ENCODE results near the gene SGSM1.
"Not testable (repeated sequence)": the region's sequence is repeated elsewhere in the genome, so short reads cannot be mapped to it uniquely, and the experiment has no call there.

DNA sequence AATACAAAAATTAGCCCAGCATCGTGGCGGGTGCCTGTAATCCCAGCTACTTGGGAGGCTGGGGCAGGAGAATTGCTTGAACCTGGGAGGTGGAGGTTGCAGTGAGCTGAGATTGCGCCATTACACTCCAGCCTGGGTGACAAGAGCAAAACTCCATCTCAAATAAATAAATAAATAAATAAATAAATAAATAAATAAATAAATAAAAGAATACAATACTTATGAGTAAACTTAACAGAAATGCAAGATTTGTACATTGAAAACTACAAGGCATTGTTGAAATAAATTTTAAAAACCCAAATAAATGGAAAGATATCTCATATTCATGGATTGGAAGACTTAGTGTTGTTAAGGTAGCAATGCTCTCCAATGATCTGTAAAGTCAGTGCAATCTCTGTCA lies 101.1 kb downstream of the SGSM1 start:
- TF ChIP-seq ZNF707 (tag by site-specific recombination; IDR thresholded peaks at IDR 0.05); ZNF670 (tag by site-specific recombination; IDR thresholded peaks at IDR 0.05; ENCODE audit: low read depth); ZBTB1 (tag by site-specific recombination; IDR thresholded peaks at IDR 0.05); HOXA7 (CRISPR knock-in tag; IDR thresholded peaks at IDR 0.05; ENCODE audit: borderline replicate concordance); ZNF747 (tag by site-specific recombination; IDR thresholded peaks at IDR 0.05); ZNF274 (IDR thresholded peaks at IDR 0.05; ENCODE audit: low read length); ZNF274 (tag by site-specific recombination; IDR thresholded peaks at IDR 0.05; ENCODE audit: borderline replicate concordance); SETDB1 (IDR thresholded peaks at IDR 0.05; ENCODE audit: insufficient read length, low read length); SP3 (tag by site-specific recombination; IDR thresholded peaks at IDR 0.05); KLF10 (tag by site-specific recombination; IDR thresholded peaks at IDR 0.05); ZNF24 (tag by site-specific recombination; IDR thresholded peaks at IDR 0.05): not testable (repeated sequence)
- TF ChIP-seq, protein P1, sequence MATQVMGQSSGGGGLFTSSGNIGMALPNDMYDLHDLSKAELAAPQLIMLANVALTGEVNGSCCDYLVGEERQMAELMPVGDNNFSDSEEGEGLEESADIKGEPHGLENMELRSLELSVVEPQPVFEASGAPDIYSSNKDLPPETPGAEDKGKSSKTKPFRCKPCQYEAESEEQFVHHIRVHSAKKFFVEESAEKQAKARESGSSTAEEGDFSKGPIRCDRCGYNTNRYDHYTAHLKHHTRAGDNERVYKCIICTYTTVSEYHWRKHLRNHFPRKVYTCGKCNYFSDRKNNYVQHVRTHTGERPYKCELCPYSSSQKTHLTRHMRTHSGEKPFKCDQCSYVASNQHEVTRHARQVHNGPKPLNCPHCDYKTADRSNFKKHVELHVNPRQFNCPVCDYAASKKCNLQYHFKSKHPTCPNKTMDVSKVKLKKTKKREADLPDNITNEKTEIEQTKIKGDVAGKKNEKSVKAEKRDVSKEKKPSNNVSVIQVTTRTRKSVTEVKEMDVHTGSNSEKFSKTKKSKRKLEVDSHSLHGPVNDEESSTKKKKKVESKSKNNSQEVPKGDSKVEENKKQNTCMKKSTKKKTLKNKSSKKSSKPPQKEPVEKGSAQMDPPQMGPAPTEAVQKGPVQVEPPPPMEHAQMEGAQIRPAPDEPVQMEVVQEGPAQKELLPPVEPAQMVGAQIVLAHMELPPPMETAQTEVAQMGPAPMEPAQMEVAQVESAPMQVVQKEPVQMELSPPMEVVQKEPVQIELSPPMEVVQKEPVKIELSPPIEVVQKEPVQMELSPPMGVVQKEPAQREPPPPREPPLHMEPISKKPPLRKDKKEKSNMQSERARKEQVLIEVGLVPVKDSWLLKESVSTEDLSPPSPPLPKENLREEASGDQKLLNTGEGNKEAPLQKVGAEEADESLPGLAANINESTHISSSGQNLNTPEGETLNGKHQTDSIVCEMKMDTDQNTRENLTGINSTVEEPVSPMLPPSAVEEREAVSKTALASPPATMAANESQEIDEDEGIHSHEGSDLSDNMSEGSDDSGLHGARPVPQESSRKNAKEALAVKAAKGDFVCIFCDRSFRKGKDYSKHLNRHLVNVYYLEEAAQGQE (tag by site-specific recombination; IDR thresholded peaks at IDR 0.05), result not testable (repeated sequence)
- TF ChIP-seq, protein P2, sequence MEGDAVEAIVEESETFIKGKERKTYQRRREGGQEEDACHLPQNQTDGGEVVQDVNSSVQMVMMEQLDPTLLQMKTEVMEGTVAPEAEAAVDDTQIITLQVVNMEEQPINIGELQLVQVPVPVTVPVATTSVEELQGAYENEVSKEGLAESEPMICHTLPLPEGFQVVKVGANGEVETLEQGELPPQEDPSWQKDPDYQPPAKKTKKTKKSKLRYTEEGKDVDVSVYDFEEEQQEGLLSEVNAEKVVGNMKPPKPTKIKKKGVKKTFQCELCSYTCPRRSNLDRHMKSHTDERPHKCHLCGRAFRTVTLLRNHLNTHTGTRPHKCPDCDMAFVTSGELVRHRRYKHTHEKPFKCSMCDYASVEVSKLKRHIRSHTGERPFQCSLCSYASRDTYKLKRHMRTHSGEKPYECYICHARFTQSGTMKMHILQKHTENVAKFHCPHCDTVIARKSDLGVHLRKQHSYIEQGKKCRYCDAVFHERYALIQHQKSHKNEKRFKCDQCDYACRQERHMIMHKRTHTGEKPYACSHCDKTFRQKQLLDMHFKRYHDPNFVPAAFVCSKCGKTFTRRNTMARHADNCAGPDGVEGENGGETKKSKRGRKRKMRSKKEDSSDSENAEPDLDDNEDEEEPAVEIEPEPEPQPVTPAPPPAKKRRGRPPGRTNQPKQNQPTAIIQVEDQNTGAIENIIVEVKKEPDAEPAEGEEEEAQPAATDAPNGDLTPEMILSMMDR (tag by site-specific recombination; IDR thresholded peaks at IDR 0.05), result not testable (repeated sequence)
- TF ChIP-seq ZNF623 (tag by site-specific recombination; IDR thresholded peaks at IDR 0.05), result peak; percentile 46; the same call in 1 of the 2 replicates
